ENCODE data around the gene PJVK. TPM values are rescaled to one million over a fixed set of nuclear protein-coding genes. Genes with fewer than 3 reads are reported as not detected.

PJVK gene
- total RNA-seq, 6 experiments from 2014 or later, result 0.80 to 2.8 (median 1.6) TPM

GRCh38 chr2:178441426-178441825, 9.8 kb upstream of the PJVK start:
- peaks cover 0 to 72% (median 27%) of the 10 kb centered on the region in 4 donors for H3K36me3 ChIP-seq
- intact Hi-C loops (cut with DNase I), result no loop called here
- H3K9me3 ChIP-seq, result no peaks in the 10 kb centered on the region
- ATAC-seq (no peak), DNase-seq (no peak)
- H3K27ac ChIP-seq, result no peak overlapping the region
- TF ChIP-seq CTCF (IDR thresholded peaks at IDR 0.05) (no peak), POLR2A (IDR thresholded peaks at IDR 0.05) (no peak)
- 88% methylated on average over 2 of the region's 2 CpGs for WGBS (ENCODE audit: insufficient coverage, low coverage, low lambda C conversion rate, missing lambda C conversion rate)
- no peak overlapping the region for H3K4me3 ChIP-seq
- H3K4me1 ChIP-seq, result no peaks in the 10 kb centered on the region
- no peaks in the 10 kb centered on the region for H3K27me3 ChIP-seq

- peak overlapping the region in 2 of 3 donors; percentile 92 to 98 for H3K27ac ChIP-seq
- ATAC-seq (no peak), DNase-seq (no peak)
- WGBS (ENCODE audit: insufficient coverage, low coverage, low lambda C conversion rate, missing lambda C conversion rate), result 56% methylated on average over 4 of the region's 4 CpGs
- H3K27me3 ChIP-seq, result no peaks in the 10 kb centered on the region
- H3K4me1 ChIP-seq, result peaks cover 0 to 16% (median 6%) of the 10 kb centered on the region in 4 donors
- peaks cover 0 to 41% (median 15%) of the 10 kb centered on the region in 4 donors for H3K36me3 ChIP-seq
- no peaks in the 10 kb centered on the region for H3K9me3 ChIP-seq
- intact Hi-C loops (cut with DNase I), result no loop called here
- H3K4me3 ChIP-seq, result peak overlapping the region in 2 of 3 donors; percentile 88
- TF ChIP-seq CTCF (IDR thresholded peaks at IDR 0.05) (no peak), POLR2A (IDR thresholded peaks at IDR 0.05) (no peak)
Observed at GRCh38 chr2:178448968-178449661, 2.1 kb upstream of the PJVK start.

GRCh38 chr2:178449700-178450523, 1.3 kb upstream of the PJVK start:
- Histone ChIP-seq H3K9me3 (no peaks in the 10 kb centered on the region), H3K4me3 (peak overlapping the region; percentile 72 to 88 (median 88)), H3K27me3 (no peaks in the 10 kb centered on the region), H3K4me1 (peaks cover 0 to 16% (median 6%) of the 10 kb centered on the region in 4 donors), H3K27ac (peak overlapping the region; percentile 92 to 98 (median 93)), H3K36me3 (peaks cover 0 to 33% (median 12%) of the 10 kb centered on the region in 4 donors)
- ATAC-seq (peak; percentile 13 to 47 (median 24)), DNase-seq (peak in 1 of 3 donors; percentile 79)
- WGBS (ENCODE audit: insufficient coverage, low coverage, low lambda C conversion rate, missing lambda C conversion rate), result 4% methylated on average over 18 of the region's 18 CpGs
- TF ChIP-seq CTCF (IDR thresholded peaks at IDR 0.05), result no peak
- TF ChIP-seq POLR2A (IDR thresholded peaks at IDR 0.05), result no peak
- intact Hi-C loops (cut with DNase I), result no loop called here

- TF ChIP-seq POLR2A (IDR thresholded peaks at IDR 0.05) (no peak), CTCF (IDR thresholded peaks at IDR 0.05) (no peak)
- ATAC-seq (no peak), DNase-seq (no peak)
- no peaks in the 10 kb centered on the region for H3K27me3 ChIP-seq
- peaks cover 0 to 16% (median 6%) of the 10 kb centered on the region in 4 donors for H3K4me1 ChIP-seq
- H3K4me3 ChIP-seq, result peak overlapping the region; percentile 72 to 88 (median 88)
- 0% methylated on average over 8 of the region's 25 CpGs for WGBS (ENCODE audit: insufficient coverage, low coverage, low lambda C conversion rate, missing lambda C conversion rate)
- no peaks in the 10 kb centered on the region for H3K9me3 ChIP-seq
- peak overlapping the region; percentile 92 to 98 (median 93) for H3K27ac ChIP-seq
- intact Hi-C loops (cut with DNase I), result no loop called here
- peaks cover 0 to 28% (median 12%) of the 10 kb centered on the region in 4 donors for H3K36me3 ChIP-seq
Observed at GRCh38 chr2:178450524-178450773, 729 bp upstream of the PJVK start.

Data from right lobe of liver (tissue), 6 donors.